HCEC 1CT (cell line): ENCODE data around the gene ANGPTL8.

Experiments
- DNase-seq: peaks from one replicate; pipeline ENCODE4 v3.0.0-alpha.2; 2017

Gene ANGPTL8

GRCh38 chr19:11239377-11240000, at the start of gene ANGPTL8:
Gene ANGPTL8, plus strand, starts transcription at chr19:11239619. Its CDS starts 19 bp downstream, at chr19:11239638.
- DNase-seq, result no peak

- no peak for DNase-seq
Measured at GRCh38 chr19:11190501-11190900, 48.9 kb upstream of the ANGPTL8 start.

- DNase-seq, result peak; percentile 71
Measured at GRCh38 chr19:11191273-11191755, 48.1 kb upstream of the ANGPTL8 start.

GRCh38 chr19:11191934-11192333, 47.5 kb upstream of the ANGPTL8 start:
- no peak for DNase-seq

- no peak for DNase-seq
Measured at GRCh38 chr19:11192957-11193939, 46.2 kb upstream of the ANGPTL8 start.

GRCh38 chr19:11194173-11194572, 45.2 kb upstream of the ANGPTL8 start:
- DNase-seq, result no peak

GRCh38 chr19:11194656-11195558, 44.5 kb upstream of the ANGPTL8 start:
- peak; percentile 32 for DNase-seq

GRCh38 chr19:11195681-11196080, 43.7 kb upstream of the ANGPTL8 start:
- DNase-seq, result no peak

- DNase-seq, result peak; percentile 37
Measured at GRCh38 chr19:11196406-11197287, 42.8 kb upstream of the ANGPTL8 start.

GRCh38 chr19:11197291-11198174, 41.9 kb upstream of the ANGPTL8 start, which contains the start of gene KANK2:
Gene KANK2, minus strand, starts transcription at chr19:11197545. Its CDS starts 3,034 bp downstream, at chr19:11194511.
- DNase-seq, result peak; percentile 71

GRCh38 chr19:11198175-11198534, 41.3 kb upstream of the ANGPTL8 start:
- DNase-seq, result no peak

- DNase-seq, result no peak
Measured at GRCh38 chr19:11198769-11199424, 40.5 kb upstream of the ANGPTL8 start.

- DNase-seq, result no peak
Measured at GRCh38 chr19:11199517-11199916, 39.9 kb upstream of the ANGPTL8 start.

GRCh38 chr19:11200015-11200574, 39.3 kb upstream of the ANGPTL8 start:
- no peak for DNase-seq

- DNase-seq, result no peak
Measured at GRCh38 chr19:11200931-11201330, 38.5 kb upstream of the ANGPTL8 start.

- no peak for DNase-seq
Measured at GRCh38 chr19:11201791-11202190, 37.6 kb upstream of the ANGPTL8 start.

GRCh38 chr19:11202488-11203193, 36.8 kb upstream of the ANGPTL8 start:
- DNase-seq, result no peak

- DNase-seq, result peak; percentile 81
Measured at GRCh38 chr19:11203194-11204075, 36.0 kb upstream of the ANGPTL8 start.
